B cell (primary cell): Measurements from ENCODE around the gene JARID2.

Source experiments
- CTCF ChIP-seq: fragments of 200-600 bp; IDR thresholded peaks from one replicate; pipeline ENCODE4 v1.8.0; 2022; ENCODE audit warnings: antibody characterized with exemption, mild to moderate bottlenecking
- EZH2 ChIP-seq: IDR thresholded peaks from 2 replicates; pipeline ENCODE4 v1.6.1; 2012; ENCODE audit warnings: borderline replicate concordance, low read depth, mild to moderate bottlenecking, moderate library complexity, low read length; ENCODE audit not compliant: insufficient read depth, poor library complexity, severe bottlenecking

GRCh38 chr6:15473174-15473573 is 227.3 kb downstream of the JARID2 start:
- TF ChIP-seq CTCF (no peak), EZH2 (no peak)
